Keratinocyte (primary cell): ENCODE measurements around the gene DLX1. TPM values are rescaled to one million over a fixed set of nuclear protein-coding genes. Genes with fewer than 3 reads are reported as not detected.

Experiments
- DNase-seq: peaks from one replicate; pipeline ENCODE4 v3.0.0-alpha.2; 2011; ENCODE audit warnings: low read depth, missing footprints, low spot score
- FAIRE-seq: peaks from 2 replicates; lab custom pipeline; 2011; peaks lifted over from hg19 to GRCh38; lab: Jason Lieb, UNC
- H2AFZ ChIP-seq: 2 replicates; pipeline ENCODE4 v1.6.0; 2012; ENCODE audit warnings: low read length, control low read depth, inconsistent platforms; ENCODE audit not compliant: control insufficient read depth
- H3K27ac ChIP-seq: 2 replicates; pipeline ENCODE4 v1.5.1; 2011; ENCODE audit warnings: low read length; ENCODE audit not compliant: control insufficient read depth, insufficient read depth
- H3K27me3 ChIP-seq: 3 replicates; pipeline ENCODE4 v1.6.0; 2011; ENCODE audit warnings: low read length; ENCODE audit not compliant: control insufficient read depth, insufficient read depth; ENCODE audit errors: extremely low read depth
- H3K36me3 ChIP-seq, 2 experiments: 2 replicates in 1 of 2; 3 replicates in 1 of 2; pipeline ENCODE4 v1.5.1; 2011; ENCODE audit warnings: low read length in 2 of 2, mild to moderate bottlenecking in 1 of 2; ENCODE audit not compliant: control insufficient read depth in 2 of 2, insufficient read depth in 2 of 2; ENCODE audit errors: extremely low read depth in 1 of 2
- H3K4me1 ChIP-seq: 3 replicates; pipeline ENCODE4 v1.5.1; 2011; ENCODE audit warnings: low read length; ENCODE audit not compliant: control insufficient read depth, insufficient read depth; ENCODE audit errors: extremely low read depth
- H3K4me2 ChIP-seq: 3 replicates; pipeline ENCODE4 v1.6.0; 2011; ENCODE audit warnings: low read depth, low read length; ENCODE audit not compliant: control insufficient read depth, insufficient read depth; ENCODE audit errors: extremely low read depth
- H3K4me3 ChIP-seq, 3 experiments: fragments of 200-600 bp in 1 of 3; sonication (generic) in 1 of 3; 2 replicates in 2 of 3; 3 replicates in 1 of 3; pipeline ENCODE4 v1.5.1; 2011 to 2016; ENCODE audit warnings: low read length in 3 of 3, mild to moderate bottlenecking in 3 of 3, control low read depth in 2 of 3, inconsistent platforms in 1 of 3, low read depth in 1 of 3, mixed read lengths in 1 of 3, mixed run types in 1 of 3, moderate library complexity in 1 of 3; ENCODE audit not compliant: control insufficient read depth in 2 of 3, insufficient read depth in 2 of 3; ENCODE audit errors: extremely low read depth in 1 of 3
- H3K79me2 ChIP-seq: 2 replicates; pipeline ENCODE4 v1.6.0; 2012; ENCODE audit warnings: low read length; ENCODE audit not compliant: control insufficient read depth, insufficient read depth
- H3K9ac ChIP-seq: 3 replicates; pipeline ENCODE4 v1.6.0; 2011; ENCODE audit warnings: low read length; ENCODE audit not compliant: control insufficient read depth, insufficient read depth; ENCODE audit errors: extremely low read depth
- H3K9me1 ChIP-seq: 3 replicates; pipeline ENCODE4 v1.6.0; 2011; ENCODE audit warnings: low read length; ENCODE audit not compliant: control insufficient read depth, insufficient read depth; ENCODE audit errors: extremely low read depth
- H3K9me3 ChIP-seq: 2 replicates; pipeline ENCODE4 v1.5.1; 2012; ENCODE audit warnings: low read depth, low read length; ENCODE audit not compliant: control insufficient read depth
- H4K20me1 ChIP-seq: 3 replicates; pipeline ENCODE4 v1.6.0; 2011; ENCODE audit warnings: low read length; ENCODE audit not compliant: control insufficient read depth, insufficient read depth; ENCODE audit errors: extremely low read depth
- CTCF ChIP-seq, 3 experiments: IDR thresholded peaks in 1 of 3; conservative IDR thresholded peaks in 1 of 3; optimal IDR thresholded peaks in 1 of 3; 2 replicates in 2 of 3; 3 replicates in 1 of 3; pipeline versions ENCODE3 to v1.5.1; 2011; ENCODE audit warnings: low read length in 3 of 3, mild to moderate bottlenecking in 3 of 3, moderate library complexity in 2 of 3, control low read depth in 1 of 3, inconsistent platforms in 1 of 3; ENCODE audit not compliant: insufficient read depth in 2 of 3; ENCODE audit errors: extremely low read depth in 1 of 3
- EZH2 ChIP-seq: IDR thresholded peaks from one replicate; pipeline ENCODE4 v1.6.1; 2012; ENCODE audit warnings: inconsistent platforms, mild to moderate bottlenecking, low read length, moderate library complexity
- dilution Hi-C: fragments of 300-500 bp; cut with MboI; formaldehyde crosslinking; loops from one replicate; pipeline ENCODE4 v1.7.0; 2020; ENCODE audit warnings: low sequenced_read_pairs; ENCODE audit not compliant: extremely low pct_ligation_motif_present
- polyA plus RNA-seq, 5 experiments: library from polyadenylated mRNA; depleted of rRNA in 3 of 5; stranded (reverse) in 3 of 5; stranded (forward) in 1 of 5; unstranded in 1 of 5; fragments of >200 nt; gene quantifications; 1 replicate in 1 of 5; 2 replicates in 3 of 5; 3 replicates in 1 of 5; pipeline versions ENCODE4 v1.2.1 to v1.2.3, GENCODE V29; 2011 to 2012; ENCODE audit warnings: missing spikeins in 2 of 5, low read depth in 1 of 5, low replicate concordance in 1 of 5

DLX1 gene
- polyA plus RNA-seq, 1 donor (not counting 4 experiments of a cell fraction or from before 2014, with no cell fraction given): 0.88 TPM

- FAIRE-seq (no peak), DNase-seq (no peak)
- dilution Hi-C loops: no loop called here
- H3K9ac ChIP-seq: no peak overlapping the region
- H3K27ac ChIP-seq: no peak overlapping the region
- H3K79me2 ChIP-seq: no peaks in the 10 kb centered on the region
- H3K4me1 ChIP-seq: peaks cover 20% of the 10 kb centered on the region
- H3K9me1 ChIP-seq: no peaks in the 10 kb centered on the region
- no peaks in the 10 kb centered on the region for H4K20me1 ChIP-seq
- no peak overlapping the region for H3K4me2 ChIP-seq
- no peak overlapping the region for H2AFZ ChIP-seq
- H3K27me3 ChIP-seq: peaks cover 48% of the 10 kb centered on the region
- H3K4me3 ChIP-seq: no peak overlapping the region
- TF ChIP-seq EZH2 (no peak), CTCF (optimal IDR thresholded peaks at IDR 0.05 in 1 of 3, IDR thresholded peaks at IDR 0.05 in 1 of 3, conservative IDR thresholded peaks at IDR 0.05 in 1 of 3; ENCODE audit: extremely low read depth in 1 of 3, insufficient read depth in 2 of 3, low read length in 3 of 3) (no peak)
- H3K36me3 ChIP-seq: no peaks in the 10 kb centered on the region
- H3K9me3 ChIP-seq: no peaks in the 10 kb centered on the region
Measured at GRCh38 chr2:172079838-172080640, 5.3 kb upstream of the DLX1 start.

- no peaks in the 10 kb centered on the region for H3K79me2 ChIP-seq
- no peaks in the 10 kb centered on the region for H3K9me3 ChIP-seq
- H3K4me2 ChIP-seq: no peak overlapping the region
- H3K9me1 ChIP-seq: no peaks in the 10 kb centered on the region
- FAIRE-seq (no peak), DNase-seq (no peak)
- H3K9ac ChIP-seq: no peak overlapping the region
- H2AFZ ChIP-seq: no peak overlapping the region
- TF ChIP-seq CTCF (optimal IDR thresholded peaks at IDR 0.05 in 1 of 3, IDR thresholded peaks at IDR 0.05 in 1 of 3, conservative IDR thresholded peaks at IDR 0.05 in 1 of 3; ENCODE audit: extremely low read depth in 1 of 3, insufficient read depth in 2 of 3, low read length in 3 of 3): no peak
- no peak for TF ChIP-seq EZH2
- H3K4me1 ChIP-seq: peaks cover 23% of the 10 kb centered on the region
- H3K36me3 ChIP-seq: no peaks in the 10 kb centered on the region
- H4K20me1 ChIP-seq: no peaks in the 10 kb centered on the region
- dilution Hi-C loops: no loop called here
- H3K4me3 ChIP-seq: no peak overlapping the region
- H3K27ac ChIP-seq: no peak overlapping the region
- peaks cover 52% of the 10 kb centered on the region for H3K27me3 ChIP-seq
Measured at GRCh38 chr2:172080641-172081220, 4.6 kb upstream of the DLX1 start.
